GM12874 (cell line): ENCODE measurements around the gene ISL2.

ENCODE experiments used
- CTCF ChIP-seq: IDR thresholded peaks from 2 replicates; pipeline ENCODE4 v1.5.1; 2011; ENCODE audit warnings: low read depth, mild to moderate bottlenecking, control low read depth, low read length, moderate library complexity; ENCODE audit not compliant: insufficient read depth

Gene ISL2

GRCh38 chr15:76390571-76390970 is 54.0 kb downstream of the ISL2 start:
- TF ChIP-seq CTCF: no peak

- TF ChIP-seq CTCF: no peak
Observed at GRCh38 chr15:76391309-76391708, 54.7 kb downstream of the ISL2 start.

GRCh38 chr15:76391847-76392246 is 55.3 kb downstream of the ISL2 start:
- TF ChIP-seq CTCF: no peak
